NOMO-1 treated with dmso at 0.1 percent for 144 hours (cell line): Measurements from ENCODE around the gene IL1RAPL2.

Experiments
- DNase-seq: peaks from one replicate; lab custom pipeline; 2025; ENCODE audit not compliant: unreplicated experiment; lab: John Stamatoyannopoulos, UW

Gene IL1RAPL2

GRCh38 chrX:105349476-105349875 is 783.5 kb downstream of the IL1RAPL2 start:
- no peak for DNase-seq

GRCh38 chrX:105375816-105376215 is 809.8 kb downstream of the IL1RAPL2 start:
- no peak for DNase-seq

GRCh38 chrX:105424729-105425128 is 858.7 kb downstream of the IL1RAPL2 start:
- no peak for DNase-seq

GRCh38 chrX:105451401-105451800 is 885.4 kb downstream of the IL1RAPL2 start:
- DNase-seq = no peak

- DNase-seq = no peak
These were observed 892.8 kb downstream of the IL1RAPL2 start for GRCh38 chrX:105458846-105459245.

- no peak for DNase-seq
These were observed 894.4 kb downstream of the IL1RAPL2 start for GRCh38 chrX:105460376-105460775.

- DNase-seq = no peak
These were observed 895.0 kb downstream of the IL1RAPL2 start for GRCh38 chrX:105461016-105461415.

- DNase-seq = no peak
These were observed 896.2 kb downstream of the IL1RAPL2 start for GRCh38 chrX:105462186-105462585.

- no peak for DNase-seq
These were observed 897.5 kb downstream of the IL1RAPL2 start for GRCh38 chrX:105463473-105463872.

- no peak for DNase-seq
These were observed 898.6 kb downstream of the IL1RAPL2 start for GRCh38 chrX:105464618-105465017.

- DNase-seq = no peak
These were observed 902.7 kb downstream of the IL1RAPL2 start for GRCh38 chrX:105468741-105469140.

- DNase-seq = no peak
These were observed 905.6 kb downstream of the IL1RAPL2 start for GRCh38 chrX:105471597-105471996.

GRCh38 chrX:105475801-105476200 is 909.8 kb downstream of the IL1RAPL2 start:
- no peak for DNase-seq

GRCh38 chrX:105477351-105477750 is 911.4 kb downstream of the IL1RAPL2 start:
- no peak for DNase-seq

- no peak for DNase-seq
These were observed 914.8 kb downstream of the IL1RAPL2 start for GRCh38 chrX:105480646-105481310.

- no peak for DNase-seq
These were observed 917.0 kb downstream of the IL1RAPL2 start for GRCh38 chrX:105483011-105483410.

- DNase-seq = no peak
These were observed 922.7 kb downstream of the IL1RAPL2 start for GRCh38 chrX:105488716-105489115.

GRCh38 chrX:105495376-105495775 is 929.4 kb downstream of the IL1RAPL2 start:
- no peak for DNase-seq

- DNase-seq = no peak
These were observed 936.3 kb downstream of the IL1RAPL2 start for GRCh38 chrX:105502336-105502735.

GRCh38 chrX:105515561-105515960 is 949.6 kb downstream of the IL1RAPL2 start:
- DNase-seq = no peak

- DNase-seq = no peak
These were observed 960.4 kb downstream of the IL1RAPL2 start for GRCh38 chrX:105526431-105526830.

- DNase-seq = no peak
These were observed 961.8 kb downstream of the IL1RAPL2 start for GRCh38 chrX:105527759-105528158.

GRCh38 chrX:105533951-105534350 is 968.0 kb downstream of the IL1RAPL2 start:
- no peak for DNase-seq
